B cell (primary cell): ENCODE data around the gene HOXC4. TPM values are rescaled to one million over a fixed set of nuclear protein-coding genes. Genes with fewer than 3 reads are reported as not detected.

Experiments
- ATAC-seq: fragments of 200-7000 bp; cut with Tn5 transposase; one replicate; pipeline ENCODE4 v1.10.0; 2021; ENCODE audit warnings: low read depth, mild to moderate bottlenecking, moderate number of reproducible peaks, moderate library complexity
- CTCF ChIA-PET: fragments of 350-600 bp; sonication (Branson Sonifier 250); formaldehyde crosslinking; loops from one replicate; lab custom pipeline; 2021; ENCODE audit warnings: antibody characterized with exemption, inconsistent platforms; lab: Charles Lee
- POLR2A ChIA-PET: fragments of 350-600 bp; sonication (Branson Sonifier 250); formaldehyde crosslinking; loops from one replicate; lab custom pipeline; 2021; ENCODE audit warnings: antibody characterized with exemption; lab: Charles Lee
- DNase-seq: peaks from one replicate; pipeline ENCODE4 v3.0.0; 2013
- H2AFZ ChIP-seq: 2 replicates; pipeline ENCODE4 v1.6.1; 2012; ENCODE audit warnings: mild to moderate bottlenecking, low read depth, low read length; ENCODE audit not compliant: insufficient read depth, poor library complexity, severe bottlenecking
- H3K27ac ChIP-seq, 2 donors: 1 replicate in 1 of 2; 2 replicates in 1 of 2; pipeline ENCODE4 v1.5.1; 2012 to 2013; ENCODE audit warnings: low read length in 2 of 2, mild to moderate bottlenecking in 2 of 2, moderate library complexity in 1 of 2
- H3K27me3 ChIP-seq, 4 experiments: fragments of 200-600 bp in 1 of 4; sonication (generic) in 1 of 4; replicated peaks in 1 of 4; 1 replicate in 2 of 4; 2 replicates in 2 of 4; pipeline versions ENCODE4 v1.6.1 to v1.7.0; 2013 to 2016; ENCODE audit warnings: low read length in 3 of 4, mild to moderate bottlenecking in 2 of 4, mixed read lengths in 1 of 4, moderate library complexity in 1 of 4; ENCODE audit not compliant: insufficient read depth in 4 of 4, control insufficient read depth in 3 of 4; ENCODE audit errors: control extremely low read depth in 1 of 4
- H3K36me3 ChIP-seq, 2 experiments: replicated peaks in 1 of 2; 1 replicate in 1 of 2; 2 replicates in 1 of 2; pipeline versions ENCODE4 v1.6.1 to v1.7.1; 2013; ENCODE audit warnings: low read length in 1 of 2; ENCODE audit not compliant: insufficient read depth in 2 of 2, control insufficient read depth in 1 of 2; ENCODE audit errors: control extremely low read depth in 1 of 2, extremely low read depth in 1 of 2
- H3K4me1 ChIP-seq, 2 donors: fragments of 200-600 bp in 1 of 2; sonication (generic) in 1 of 2; 1 replicate in 1 of 2; 2 replicates in 1 of 2; pipeline versions ENCODE4 v1.5.1 to v1.6.1; 2013 to 2017; ENCODE audit warnings: low read length in 2 of 2; ENCODE audit not compliant: control insufficient read depth in 2 of 2, insufficient read depth in 2 of 2
- H3K4me2 ChIP-seq: replicated peaks from 2 replicates; pipeline ENCODE3; 2012; ENCODE audit warnings: mild to moderate bottlenecking, low read depth, low read length; ENCODE audit not compliant: poor library complexity, severe bottlenecking
- H3K4me3 ChIP-seq, 5 experiments: fragments of 200-600 bp in 1 of 5; sonication (generic) in 1 of 5; 1 replicate in 3 of 5; 2 replicates in 2 of 5; pipeline versions ENCODE4 v1.5.1 to v1.7.0; 2011 to 2016; ENCODE audit warnings: low read length in 4 of 5, mild to moderate bottlenecking in 4 of 5, low read depth in 2 of 5, control low read depth in 1 of 5, moderate library complexity in 1 of 5; ENCODE audit not compliant: insufficient read depth in 1 of 5; ENCODE audit errors: control extremely low read depth in 1 of 5, extremely low read depth in 1 of 5
- H3K79me2 ChIP-seq: fragments of 200-600 bp; sonication (generic); one replicate; pipeline ENCODE4 v1.6.0; 2016; ENCODE audit warnings: low read length; ENCODE audit not compliant: control insufficient read depth, insufficient read depth
- H3K9ac ChIP-seq: fragments of 200-600 bp; sonication (generic); 2 replicates; pipeline ENCODE4 v1.6.1; 2017; ENCODE audit warnings: mild to moderate bottlenecking, low read length, moderate library complexity
- H3K9me3 ChIP-seq, 3 donors: one replicate each; pipeline versions ENCODE4 v1.6.1 to v1.7.1; 2013; ENCODE audit warnings: low read length in 2 of 3; ENCODE audit not compliant: control insufficient read depth in 2 of 3, insufficient read depth in 1 of 3; ENCODE audit errors: control extremely low read depth in 1 of 3
- H4K20me1 ChIP-seq: 2 replicates; pipeline ENCODE4 v1.6.0; 2012; ENCODE audit warnings: mild to moderate bottlenecking, low read length; ENCODE audit not compliant: insufficient read depth, control insufficient read depth, poor library complexity, severe bottlenecking
- H3K27ac Mint-ChIP-seq: one replicate; pipeline ENCODE4 v1.8.0; 2021; ENCODE audit warnings: mixed read lengths
- H3K27me3 Mint-ChIP-seq: one replicate; pipeline ENCODE4 v1.8.0; 2021; ENCODE audit warnings: mixed read lengths
- H3K4me1 Mint-ChIP-seq: one replicate; pipeline ENCODE4 v1.8.0; 2021; ENCODE audit warnings: mixed read lengths
- H3K4me3 Mint-ChIP-seq: one replicate; pipeline ENCODE4 v1.8.0; 2021; ENCODE audit warnings: mixed read lengths
- H3K9me3 Mint-ChIP-seq: one replicate; pipeline ENCODE4 v1.8.0; 2022; ENCODE audit warnings: mixed read lengths; ENCODE audit not compliant: insufficient read depth
- CTCF ChIP-seq: fragments of 200-600 bp; IDR thresholded peaks from one replicate; pipeline ENCODE4 v1.8.0; 2022; ENCODE audit warnings: antibody characterized with exemption, mild to moderate bottlenecking
- EZH2 ChIP-seq: IDR thresholded peaks from 2 replicates; pipeline ENCODE4 v1.6.1; 2012; ENCODE audit warnings: borderline replicate concordance, low read depth, mild to moderate bottlenecking, moderate library complexity, low read length; ENCODE audit not compliant: insufficient read depth, poor library complexity, severe bottlenecking
- WGBS: methylation state at CpG from one replicate; pipeline ENCODE4 v1.1.5; 2013; ENCODE audit warnings: missing lambda C conversion rate; ENCODE audit not compliant: insufficient coverage; 5-methylcytosine and 5-hydroxymethylcytosine counted together
- intact Hi-C: fragments of 100-400 bp; cut with micrococcal nuclease; formaldehyde crosslinking; loops from one replicate; pipeline ENCODE4 v1.10.0; 2022
- polyA plus RNA-seq: library from polyadenylated mRNA; depleted of rRNA; stranded (reverse); fragments of >200 nt; gene quantifications from 2 replicates; pipeline ENCODE4 v1.2.3, GENCODE V29; 2012
- total RNA-seq, 2 donors: library from RNA; stranded (reverse); fragments of 120-200 nt in 1 of 2; gene quantifications; 1 replicate in 1 of 2; 2 replicates in 1 of 2; pipeline versions ENCODE4 v1.2.3 to v1.2.4, GENCODE V29; 2013 to 2022

The HOXC4 gene
- total and polyA plus RNA-seq, 2 donors (not counting 1 experiment from before 2014, with no cell fraction given): 4.3 to 6.5 TPM

GRCh38 chr12:54039417-54040147, 14.1 kb upstream of the HOXC4 start:
- Histone ChIP-seq H3K4me1 (peaks cover 4 to 8% of the 10 kb centered on the region in 2 donors), H3K9me3 (peaks cover 0 to 15% (median 0%) of the 10 kb centered on the region in 3 donors), H3K9ac (no peak overlapping the region), H3K4me2 (no peak overlapping the region), H3K36me3 (no peaks in the 10 kb centered on the region), H3K27me3 (peaks cover 0 to 92% (median 63%) of the 10 kb centered on the region in 4 experiments), H2AFZ (no peak overlapping the region), H4K20me1 (no peaks in the 10 kb centered on the region), H3K4me3 (no peak overlapping the region), H3K27ac (no peak overlapping the region), H3K79me2 (no peaks in the 10 kb centered on the region)
- Mint-ChIP-seq H3K4me1 (peaks cover 3% of the 10 kb centered on the region), H3K27ac (no peak overlapping the region), H3K27me3 (peaks cover 82% of the 10 kb centered on the region), H3K4me3 (no peak overlapping the region), H3K9me3 (no peaks in the 10 kb centered on the region)
- intact Hi-C loops: no loop called here
- ChIA-PET CTCF (no interaction called here), POLR2A (no interaction called here)
- WGBS: 36% methylated on average over 15 of the region's 16 CpGs
- DNase-seq (no peak), ATAC-seq (no peak)
- TF ChIP-seq CTCF: no peak
- TF ChIP-seq EZH2: no peak

- DNase-seq (no peak), ATAC-seq (no peak)
- Mint-ChIP-seq H3K4me1 (peaks cover under 1% of the 10 kb centered on the region), H3K27ac (no peak overlapping the region), H3K4me3 (no peak overlapping the region), H3K9me3 (no peaks in the 10 kb centered on the region), H3K27me3 (peaks cover 84% of the 10 kb centered on the region)
- CTCF ChIA-PET: interaction anchor here (1.5 kb wide), 1 partner anchor 13 kb away, joined by 3 read pairs; the partner anchor contains the start of gene HOXC4
- POLR2A ChIA-PET: no interaction called here
- Histone ChIP-seq H3K9ac (no peak overlapping the region), H3K27me3 (peaks cover 0 to 92% (median 63%) of the 10 kb centered on the region in 4 experiments), H4K20me1 (no peaks in the 10 kb centered on the region), H3K4me3 (no peak overlapping the region), H3K4me2 (no peak overlapping the region), H3K9me3 (peaks cover 0 to 10% (median 0%) of the 10 kb centered on the region in 3 donors), H3K4me1 (peaks cover 0 to 3% of the 10 kb centered on the region in 2 donors), H2AFZ (no peak overlapping the region), H3K79me2 (no peaks in the 10 kb centered on the region), H3K36me3 (no peaks in the 10 kb centered on the region), H3K27ac (no peak overlapping the region)
- WGBS: 60% methylated on average over 4 of the region's 4 CpGs
- intact Hi-C loops: no loop called here
- no peak for TF ChIP-seq EZH2
Observed at GRCh38 chr12:54040148-54040494, 13.5 kb upstream of the HOXC4 start.
